ENCODE data around the gene FRAS1.

GRCh38 chr4:78483811-78484210 is 426.7 kb downstream of the FRAS1 start:
- TF ChIP-seq FOSL2 (IDR thresholded peaks at IDR 0.05) = no peak
- TF ChIP-seq FOSL2 (CRISPR knock-in tag; IDR thresholded peaks at IDR 0.05) = no peak
- no peak for TF ChIP-seq CTCF (IDR thresholded peaks at IDR 0.05)
- TF ChIP-seq PHF8 (IDR thresholded peaks at IDR 0.05; ENCODE audit: borderline replicate concordance, low read depth) = no peak
- TF ChIP-seq, protein P1, sequence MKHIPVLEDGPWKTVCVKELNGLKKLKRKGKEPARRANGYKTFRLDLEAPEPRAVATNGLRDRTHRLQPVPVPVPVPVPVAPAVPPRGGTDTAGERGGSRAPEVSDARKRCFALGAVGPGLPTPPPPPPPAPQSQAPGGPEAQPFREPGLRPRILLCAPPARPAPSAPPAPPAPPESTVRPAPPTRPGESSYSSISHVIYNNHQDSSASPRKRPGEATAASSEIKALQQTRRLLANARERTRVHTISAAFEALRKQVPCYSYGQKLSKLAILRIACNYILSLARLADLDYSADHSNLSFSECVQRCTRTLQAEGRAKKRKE (CRISPR knock-in tag; IDR thresholded peaks at IDR 0.05; ENCODE audit: low read depth) = no peak
- TF ChIP-seq GATA3 (IDR thresholded peaks at IDR 0.05; ENCODE audit: borderline replicate concordance) = no peak
- TF ChIP-seq CEBPB (IDR thresholded peaks at IDR 0.05) = no peak
- TF ChIP-seq, protein P2, sequence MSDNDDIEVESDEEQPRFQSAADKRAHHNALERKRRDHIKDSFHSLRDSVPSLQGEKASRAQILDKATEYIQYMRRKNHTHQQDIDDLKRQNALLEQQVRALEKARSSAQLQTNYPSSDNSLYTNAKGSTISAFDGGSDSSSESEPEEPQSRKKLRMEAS (IDR thresholded peaks at IDR 0.05) = no peak
- TF ChIP-seq, protein P3, sequence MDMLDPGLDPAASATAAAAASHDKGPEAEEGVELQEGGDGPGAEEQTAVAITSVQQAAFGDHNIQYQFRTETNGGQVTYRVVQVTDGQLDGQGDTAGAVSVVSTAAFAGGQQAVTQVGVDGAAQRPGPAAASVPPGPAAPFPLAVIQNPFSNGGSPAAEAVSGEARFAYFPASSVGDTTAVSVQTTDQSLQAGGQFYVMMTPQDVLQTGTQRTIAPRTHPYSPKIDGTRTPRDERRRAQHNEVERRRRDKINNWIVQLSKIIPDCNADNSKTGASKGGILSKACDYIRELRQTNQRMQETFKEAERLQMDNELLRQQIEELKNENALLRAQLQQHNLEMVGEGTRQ (IDR thresholded peaks at IDR 0.05) = no peak
